HG02870 (cell line): Measurements from ENCODE around the gene ANKS4B.
"Not testable (repeated sequence)": the region's sequence is repeated elsewhere in the genome, so short reads cannot be mapped to it uniquely, and the experiment has no call there.

Source experiments
- ATAC-seq: cut with Tn5 transposase; IDR thresholded peaks from one replicate; pipeline ENCODE4 v1.9.1; 2021; ENCODE audit warnings: mild to moderate bottlenecking, moderate library complexity; ENCODE audit not compliant: unreplicated experiment

ANKS4B gene

DNA sequence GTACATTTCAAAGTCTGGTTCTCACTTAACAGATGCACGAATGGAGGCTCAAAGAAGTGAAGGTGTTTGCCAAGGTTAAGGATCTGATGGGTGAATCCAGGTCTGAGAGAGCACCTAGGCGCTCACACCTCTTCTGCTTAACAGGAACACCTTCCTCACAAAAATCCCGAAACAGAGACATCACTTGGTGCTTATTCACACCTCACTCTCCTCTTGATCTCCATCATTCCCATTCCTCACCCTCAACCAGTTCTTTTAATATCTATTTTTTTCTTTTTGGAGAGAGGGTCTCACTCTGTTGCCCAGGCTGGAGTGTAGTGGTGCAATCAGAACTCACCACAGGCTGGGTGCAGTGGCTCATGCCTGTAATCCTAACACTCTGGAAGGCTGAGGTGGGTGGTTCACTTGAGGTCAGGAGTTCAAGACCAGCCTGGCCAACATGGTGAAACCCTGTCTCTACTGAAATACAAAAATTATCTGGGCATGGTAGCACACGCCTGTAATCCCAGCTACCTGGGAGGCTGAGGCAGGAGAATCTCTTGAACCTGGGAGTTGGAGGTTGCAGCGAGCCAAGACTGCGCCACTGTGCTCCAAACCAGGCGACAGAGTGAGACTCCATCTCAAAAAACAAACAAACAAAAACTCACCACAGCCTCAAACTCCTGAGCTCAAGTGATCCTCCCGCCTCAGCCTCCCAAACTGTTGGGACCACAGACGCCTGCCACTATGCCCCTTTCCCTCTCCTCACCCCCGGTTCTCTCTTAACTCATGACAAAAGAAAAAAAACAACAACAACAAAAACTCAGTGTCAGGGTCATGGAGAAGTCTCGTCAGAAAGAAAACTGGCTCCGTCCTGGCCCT, 29.5 kb downstream of the ANKS4B start:
- no peak for ATAC-seq

DNA sequence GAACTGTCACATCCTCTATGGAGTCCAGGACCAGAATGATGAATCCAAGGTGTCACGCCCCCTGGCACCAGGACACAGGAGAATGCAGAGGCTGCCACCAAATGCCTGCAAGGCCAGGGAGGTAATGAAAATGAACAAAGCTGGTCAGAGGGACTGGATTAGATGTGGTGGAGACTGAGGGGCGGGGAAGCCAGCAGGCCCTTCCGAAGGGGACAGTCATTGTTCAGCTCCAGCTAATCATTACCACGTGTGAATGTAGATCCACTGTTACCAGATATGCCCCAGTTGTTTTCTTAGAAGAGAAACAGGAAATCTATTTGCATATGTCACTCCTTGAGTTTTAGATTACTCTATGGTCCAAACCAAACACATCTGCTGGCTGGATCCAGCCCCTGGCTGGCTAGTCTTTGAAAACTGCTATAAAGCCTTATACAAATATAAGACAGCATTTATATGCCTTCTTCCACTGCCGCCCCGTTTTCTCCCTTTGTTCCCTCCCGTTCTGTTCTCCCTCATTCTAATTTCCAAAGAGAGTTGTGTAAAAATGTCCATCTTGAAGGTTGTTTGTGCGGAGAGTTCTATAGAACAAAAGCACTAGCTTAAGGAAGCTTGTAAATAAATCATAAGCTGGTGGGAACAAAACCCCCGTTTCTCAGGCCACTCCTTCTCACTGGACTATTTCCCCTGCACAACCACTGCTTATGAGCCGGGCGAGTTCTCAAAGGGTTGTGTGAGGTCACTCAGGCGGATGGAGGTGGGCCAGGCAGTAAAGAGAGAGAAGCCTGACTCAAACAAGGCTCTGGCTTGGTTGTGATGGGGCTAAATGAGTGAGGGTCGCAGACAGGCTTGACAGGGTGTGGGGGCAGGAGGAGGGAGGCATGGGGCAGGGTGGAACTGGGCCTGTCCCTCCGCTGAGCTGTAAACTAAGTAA, 30.4 kb downstream of the ANKS4B start:
- ATAC-seq: no peak

DNA sequence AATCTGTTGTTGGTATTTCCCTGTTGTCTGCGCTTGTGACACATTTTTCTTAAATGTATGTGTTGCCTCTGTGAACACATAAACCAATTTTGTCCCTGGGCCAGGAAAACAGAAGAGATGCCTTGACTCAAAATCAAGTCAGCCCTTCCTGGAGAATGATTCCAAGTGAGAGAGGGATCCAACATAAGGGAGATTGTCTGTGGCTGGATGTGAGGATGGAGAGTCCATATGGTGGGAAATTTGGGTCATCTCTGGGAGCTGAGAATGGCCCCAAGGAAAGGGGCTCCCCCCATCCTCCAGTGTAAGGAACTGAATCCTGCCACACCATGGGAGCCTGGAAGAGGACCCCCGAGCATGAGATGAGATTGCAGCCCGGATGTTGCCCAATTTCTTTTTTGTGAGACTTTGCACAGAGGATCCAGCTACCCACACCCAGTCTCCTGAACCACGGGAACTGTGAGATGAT, 31.1 kb downstream of the ANKS4B start:
- ATAC-seq: no peak

DNA sequence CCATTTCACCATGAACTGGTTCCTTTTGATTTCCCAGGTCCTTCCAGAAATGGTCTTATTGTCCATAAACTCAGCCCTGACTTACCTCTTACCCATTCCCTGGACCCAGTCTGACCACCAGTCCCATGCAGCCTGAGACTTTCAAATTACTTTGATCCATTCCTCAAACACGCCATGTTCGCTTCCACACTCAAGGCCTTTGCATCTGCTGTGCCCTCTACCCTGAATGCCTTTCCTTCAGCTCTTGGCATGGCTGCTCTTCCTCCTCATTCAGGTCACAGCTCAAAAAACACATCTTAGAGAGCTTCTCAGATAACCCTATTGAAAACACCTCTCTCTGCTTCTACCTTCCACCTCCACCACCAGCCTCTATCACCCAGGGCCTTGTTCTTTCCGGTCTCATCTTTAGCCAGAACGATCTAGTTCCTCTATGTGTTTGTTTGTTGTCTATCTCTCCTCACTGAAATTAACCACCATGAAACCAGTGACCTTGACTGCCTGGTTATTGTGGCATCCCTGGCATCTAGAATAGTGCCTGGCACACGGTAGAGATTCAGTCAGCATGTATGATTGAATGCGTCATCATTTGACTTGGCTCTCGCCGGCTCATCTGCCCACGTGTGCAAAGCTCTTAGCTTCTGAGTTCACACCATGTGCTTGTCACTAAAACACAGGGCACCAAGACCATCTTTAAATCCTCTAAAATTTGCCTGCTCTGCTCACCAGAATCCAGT, 31.8 kb downstream of the ANKS4B start:
- no peak for ATAC-seq

DNA sequence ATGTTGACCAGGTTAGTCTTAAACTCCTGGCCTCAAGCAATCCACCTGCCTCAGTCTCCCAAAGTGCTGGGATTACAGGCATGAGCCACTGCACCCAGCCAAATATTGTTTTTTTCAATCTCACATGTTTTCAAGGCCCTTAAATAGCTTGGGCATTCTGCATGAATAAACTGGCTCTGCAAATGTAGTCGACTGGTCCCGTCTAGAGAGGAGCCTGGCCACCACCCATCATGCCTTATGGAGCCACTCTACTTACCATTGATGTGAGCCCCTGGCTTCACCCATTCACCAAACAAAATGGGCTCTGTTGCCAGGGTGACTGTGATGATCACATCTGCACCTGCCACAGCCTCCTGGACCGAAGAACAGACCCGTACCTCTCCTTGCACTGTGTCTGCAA, 33.8 kb downstream of the ANKS4B start:
- no peak for ATAC-seq

DNA sequence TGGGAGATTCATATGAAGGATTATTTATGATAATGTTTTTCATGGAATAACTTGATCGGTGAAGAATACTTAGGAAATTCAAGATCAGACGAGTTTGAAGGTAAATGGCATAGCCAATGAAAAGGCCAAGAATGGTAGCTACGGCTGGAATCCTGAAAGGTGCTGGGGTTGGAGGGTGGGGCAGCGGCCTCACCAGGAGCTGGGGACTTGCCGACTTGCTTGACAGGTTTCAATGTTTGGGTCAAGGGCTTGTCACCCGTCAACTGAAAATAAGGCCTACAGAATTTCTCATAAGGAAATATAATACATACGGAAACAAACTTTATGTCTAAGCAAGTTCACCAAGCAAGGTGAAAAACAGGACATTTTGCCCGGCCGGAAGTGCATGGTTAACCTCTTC, 34.7 kb downstream of the ANKS4B start:
- ATAC-seq: no peak

DNA sequence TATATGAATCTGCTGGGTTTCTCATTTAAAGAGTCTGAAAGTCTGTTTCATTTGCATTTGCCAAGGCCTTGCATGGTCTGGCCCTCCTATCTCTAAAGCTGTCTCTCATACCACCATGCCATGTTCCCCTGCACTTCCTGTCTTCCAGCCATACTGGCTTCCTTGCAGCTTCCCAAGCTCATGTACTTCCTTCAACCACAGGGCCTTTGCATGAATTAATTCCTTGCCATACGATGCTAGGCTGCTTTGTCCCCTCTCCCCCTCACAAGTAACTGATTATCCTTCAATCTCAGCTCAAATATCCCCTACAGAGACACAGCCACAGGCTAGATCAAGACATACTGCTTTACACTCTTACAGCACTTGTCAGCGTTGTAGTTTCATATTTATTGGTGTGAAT, 38.8 kb downstream of the ANKS4B start:
- ATAC-seq: no peak

DNA sequence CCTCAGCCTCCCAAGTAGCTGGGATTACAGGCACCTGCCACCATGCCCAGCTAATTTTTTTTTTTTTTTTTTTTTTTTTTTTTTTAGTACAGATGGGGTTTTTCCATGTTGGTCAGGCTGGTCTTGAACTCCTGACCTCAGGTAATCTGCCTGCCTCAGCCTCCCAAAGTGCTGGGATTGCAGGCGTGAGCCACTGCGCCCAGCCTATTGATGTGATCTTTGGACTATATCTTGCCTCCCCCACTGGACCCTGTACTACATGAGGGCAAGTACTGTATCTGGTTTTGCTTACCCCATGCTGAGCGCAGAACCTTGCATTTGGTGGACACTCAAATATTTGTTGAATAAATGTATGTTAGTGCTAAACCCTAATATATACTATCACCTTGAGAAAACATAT, 39.3 kb downstream of the ANKS4B start:
- ATAC-seq: not testable (repeated sequence)

DNA sequence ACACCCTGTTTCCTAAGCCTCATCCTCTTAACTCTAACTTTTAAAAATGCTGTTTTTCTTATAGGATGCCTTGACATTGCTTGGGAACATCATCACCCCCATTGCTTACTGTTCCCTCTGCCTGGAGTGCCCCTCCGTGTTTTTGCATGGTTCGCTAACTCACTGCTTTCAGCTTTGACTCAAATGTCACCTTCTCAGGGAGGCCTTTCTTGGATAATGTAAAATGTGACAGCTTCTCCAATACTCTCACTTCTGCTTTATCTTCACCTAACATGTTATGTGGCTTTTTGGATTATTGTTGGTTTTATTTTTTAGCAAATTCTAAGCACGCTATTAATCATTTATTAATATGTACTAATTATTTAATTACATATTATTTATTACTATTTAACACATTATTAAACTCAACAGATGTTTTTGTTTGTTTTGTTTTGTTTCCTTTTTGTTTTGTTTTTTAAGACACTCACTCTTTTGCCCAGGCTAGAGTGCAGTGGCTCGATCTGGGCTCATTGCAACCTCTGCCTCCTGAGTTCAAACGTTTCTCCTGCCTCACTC, 40.8 kb downstream of the ANKS4B start:
- ATAC-seq: no peak

DNA sequence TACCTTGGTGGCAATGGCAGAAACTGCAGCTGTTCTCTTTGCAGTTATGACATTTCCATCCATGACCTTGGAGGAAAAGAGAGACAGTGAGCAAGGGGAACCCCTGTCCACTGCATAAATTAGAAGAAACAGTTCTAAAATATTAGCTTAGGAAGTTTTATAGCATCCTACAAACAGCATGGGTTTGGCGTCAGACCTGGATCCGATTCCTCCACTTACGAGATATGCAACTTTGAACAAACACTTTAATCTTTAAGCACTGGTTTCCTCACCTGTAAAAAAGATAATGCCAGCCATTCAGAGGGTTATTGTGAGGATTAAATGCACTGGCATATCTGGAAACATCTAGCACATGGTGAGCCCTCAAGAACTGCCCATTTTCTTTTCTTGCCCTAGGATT, 42.0 kb downstream of the ANKS4B start:
- no peak for ATAC-seq

DNA sequence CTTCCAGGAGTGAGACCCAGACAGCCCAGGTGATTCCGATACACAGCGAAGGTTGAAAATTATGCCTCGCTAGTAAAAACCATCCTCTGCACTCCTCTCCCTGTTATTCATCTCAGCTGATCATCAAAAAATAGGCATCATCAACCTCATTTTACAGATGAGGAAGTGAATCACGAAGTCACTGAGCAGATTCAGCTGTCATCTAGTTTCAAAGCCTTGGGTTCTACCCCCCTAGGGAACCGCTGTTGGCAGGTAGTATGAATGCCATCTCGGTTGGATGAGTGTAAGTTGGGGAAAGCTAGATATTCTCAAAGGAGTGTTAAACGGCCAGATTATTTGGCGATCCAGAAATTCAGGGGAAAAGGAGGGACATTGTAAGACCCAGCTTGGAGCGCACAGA, 42.6 kb downstream of the ANKS4B start:
- ATAC-seq: no peak

DNA sequence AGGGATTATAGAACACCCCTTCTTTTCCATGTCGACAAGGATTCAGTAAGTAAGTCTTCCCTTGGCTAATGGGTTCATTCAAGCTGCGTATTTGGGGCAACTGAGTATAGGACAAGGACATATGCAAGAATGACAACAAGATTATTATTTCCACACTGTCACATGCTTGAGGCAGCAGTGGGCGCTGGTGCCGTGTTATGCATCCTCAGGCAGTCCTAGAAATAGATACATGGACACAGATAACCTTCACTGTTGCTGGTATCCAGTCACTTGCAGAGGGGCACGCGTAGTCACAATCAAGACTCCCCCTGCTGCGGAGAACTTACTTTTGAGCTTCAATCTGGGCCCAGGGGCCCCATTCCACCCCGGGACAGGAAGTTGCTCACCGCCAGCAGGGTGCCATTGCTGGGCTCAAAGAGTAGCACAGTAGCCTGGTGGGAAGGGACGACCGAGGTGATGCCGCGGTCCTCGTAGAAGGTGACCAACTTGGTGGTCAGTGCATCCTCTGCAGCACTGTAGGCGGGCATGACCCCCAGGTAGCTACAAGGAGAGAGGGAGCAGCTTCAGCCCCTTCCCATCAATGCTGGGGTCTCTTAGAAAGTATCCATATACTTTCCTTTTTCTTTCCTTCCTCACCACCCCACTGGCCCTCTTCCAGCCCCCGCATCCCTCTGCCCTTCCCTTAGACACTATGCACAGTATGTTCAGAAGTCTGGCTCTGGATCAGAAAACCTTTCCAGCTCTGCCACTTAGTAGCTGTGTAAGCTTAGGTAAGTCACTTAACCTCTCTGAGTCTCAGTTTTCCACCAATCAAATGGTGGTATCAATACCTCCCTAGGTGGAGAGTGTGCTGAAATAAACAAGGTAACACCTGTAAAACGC, 43.8 kb downstream of the ANKS4B start:
- no peak for ATAC-seq

DNA sequence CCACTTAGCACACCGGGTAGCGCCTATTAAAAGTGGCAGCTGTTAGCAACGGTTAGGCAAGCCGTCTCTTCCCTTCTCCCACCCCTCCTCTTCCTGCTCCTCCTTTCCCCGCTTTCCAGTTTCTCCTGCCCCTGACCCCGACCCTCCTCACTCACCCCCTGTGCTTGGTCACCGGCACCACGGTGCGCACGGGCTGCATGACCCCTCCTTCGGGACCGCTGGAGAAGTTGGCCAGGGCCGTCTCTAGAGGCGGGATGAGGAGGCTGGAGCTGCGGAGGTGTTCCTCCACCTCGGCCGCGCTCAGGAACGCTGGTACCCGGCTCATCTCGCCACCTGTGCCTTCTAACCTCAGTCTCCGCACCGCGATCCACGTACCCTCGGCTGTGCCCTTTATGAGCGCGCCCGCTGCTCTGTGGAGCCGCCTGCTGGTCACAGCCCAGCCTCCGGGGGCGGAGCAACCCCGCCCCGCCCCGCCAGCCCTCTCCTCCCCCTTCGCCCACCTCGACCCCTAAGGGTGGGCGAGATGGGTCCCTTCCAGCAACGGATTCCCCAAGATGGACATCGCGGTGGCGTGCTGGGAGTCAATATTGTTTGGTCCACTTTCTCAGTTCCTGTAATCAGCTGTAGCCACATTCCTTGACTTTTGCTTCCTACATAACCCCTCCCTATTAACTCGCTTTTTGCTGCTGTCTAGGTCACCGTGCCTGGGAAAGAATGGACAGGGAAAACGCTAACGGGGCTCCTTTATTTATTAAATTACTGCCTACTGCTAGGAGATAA, 44.6 kb downstream of the ANKS4B start, which contains the start of gene CRYM:
Gene CRYM, minus strand, starts transcription at position 364 of the 780 bp plus-strand sequence. Its CDS starts 39 bp downstream, at position 325.
- ATAC-seq: no peak

DNA sequence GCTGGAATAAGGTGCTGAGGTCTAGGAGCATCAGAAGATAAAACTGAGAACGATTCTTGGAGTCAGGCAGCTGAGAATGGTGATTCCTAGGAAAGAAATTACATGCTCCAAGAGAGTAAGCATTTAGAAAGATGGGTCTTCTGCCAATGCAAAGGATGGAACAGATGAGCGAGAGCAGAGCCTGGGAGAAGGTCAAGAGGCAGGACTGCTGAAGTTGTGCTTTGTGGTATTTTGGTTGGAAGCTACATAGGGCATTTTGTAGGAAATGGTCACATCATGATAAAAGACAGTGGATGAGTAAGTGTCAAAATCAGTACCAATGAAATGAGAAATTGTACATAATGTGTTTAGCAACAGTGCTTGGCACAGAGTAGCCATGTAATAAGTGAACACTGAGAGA, 46.0 kb downstream of the ANKS4B start:
- ATAC-seq: no peak

DNA sequence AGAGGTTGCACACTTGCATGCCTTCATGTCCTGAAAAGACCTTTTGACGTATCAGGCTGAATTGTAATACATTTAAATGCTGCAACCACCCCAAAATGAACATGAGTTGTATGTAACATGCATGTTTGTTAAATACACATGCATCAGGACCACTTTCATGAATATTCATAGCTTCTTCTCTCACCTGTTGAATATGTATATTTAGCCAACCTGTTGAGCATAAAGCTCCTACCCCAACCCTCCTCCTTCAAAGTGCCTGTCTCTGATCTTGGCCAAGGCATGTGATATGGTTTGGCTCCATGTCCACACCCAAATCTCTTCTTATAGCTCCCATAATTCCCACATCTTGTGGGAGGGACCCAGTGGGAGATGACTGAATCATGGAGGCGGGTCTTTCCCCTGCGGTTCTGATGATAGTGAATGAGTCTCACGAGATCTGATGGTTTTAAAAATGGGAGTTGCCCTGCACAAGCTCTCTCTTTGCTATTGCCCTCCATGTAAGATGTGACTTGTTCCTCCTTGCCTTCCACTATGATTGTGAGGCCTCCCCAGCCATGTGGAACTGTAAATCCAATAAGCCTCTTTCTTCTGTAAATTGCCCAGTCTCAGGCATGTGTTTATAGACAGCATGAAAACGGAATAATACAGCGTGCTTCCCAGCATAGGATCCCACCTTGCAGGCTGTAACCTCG, 48.3 kb downstream of the ANKS4B start:
- no peak for ATAC-seq

DNA sequence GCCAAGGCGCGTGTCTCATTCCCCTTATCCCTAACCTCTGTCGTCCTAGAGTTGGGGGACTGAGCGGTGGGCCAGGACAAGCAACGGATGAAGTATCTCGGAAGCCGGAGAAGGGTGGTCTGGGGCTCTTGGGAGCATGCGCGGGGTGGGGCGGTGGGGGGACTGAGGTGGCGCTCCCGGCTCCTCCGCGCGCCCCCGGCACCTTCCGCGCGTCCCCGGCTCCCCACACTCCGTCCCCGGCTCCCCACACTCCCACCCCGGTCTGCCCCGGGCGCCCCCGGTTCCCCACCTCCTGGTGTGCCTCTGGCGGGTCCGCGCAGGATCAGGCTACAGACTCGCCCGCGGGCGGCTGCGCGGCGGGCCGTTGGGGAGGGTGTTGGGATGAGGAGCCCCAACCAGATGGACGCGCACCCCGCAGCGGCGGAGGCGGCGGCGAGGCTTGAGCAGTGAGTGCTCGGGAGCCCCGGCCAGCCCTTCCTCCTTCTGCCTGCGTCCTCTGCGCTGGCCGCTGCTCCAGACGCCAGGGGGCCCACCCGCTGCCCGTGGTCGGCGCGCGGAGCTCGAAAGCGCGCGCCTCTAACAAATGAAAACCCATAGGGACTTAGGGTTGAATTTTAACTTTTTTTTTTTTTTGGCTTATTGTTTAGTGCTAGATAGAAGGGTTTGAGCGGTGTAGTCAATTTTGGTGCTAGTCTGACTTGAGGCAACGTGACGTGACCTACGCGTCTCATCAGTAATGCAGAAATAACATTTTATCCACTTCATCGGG, 50.2 kb downstream of the ANKS4B start:
- no peak for ATAC-seq

DNA sequence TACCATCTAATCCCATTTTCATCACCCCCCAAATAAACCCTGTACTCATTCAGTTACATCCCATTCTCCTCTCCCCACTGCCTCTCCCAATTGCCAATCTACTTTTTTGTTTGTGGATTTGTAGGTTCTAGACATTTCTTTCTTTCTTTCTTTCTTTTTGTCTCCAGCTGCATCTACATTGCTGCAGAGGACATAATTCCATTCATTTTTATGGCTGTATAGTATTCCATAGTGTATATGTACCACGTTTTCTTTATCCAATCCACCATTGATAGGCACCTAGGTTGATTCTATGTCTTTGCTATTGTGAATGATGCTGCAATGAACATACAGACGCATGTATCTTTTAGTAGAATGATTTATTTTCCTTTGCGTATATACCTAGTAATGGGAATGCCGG, 50.9 kb downstream of the ANKS4B start:
- no peak for ATAC-seq

DNA sequence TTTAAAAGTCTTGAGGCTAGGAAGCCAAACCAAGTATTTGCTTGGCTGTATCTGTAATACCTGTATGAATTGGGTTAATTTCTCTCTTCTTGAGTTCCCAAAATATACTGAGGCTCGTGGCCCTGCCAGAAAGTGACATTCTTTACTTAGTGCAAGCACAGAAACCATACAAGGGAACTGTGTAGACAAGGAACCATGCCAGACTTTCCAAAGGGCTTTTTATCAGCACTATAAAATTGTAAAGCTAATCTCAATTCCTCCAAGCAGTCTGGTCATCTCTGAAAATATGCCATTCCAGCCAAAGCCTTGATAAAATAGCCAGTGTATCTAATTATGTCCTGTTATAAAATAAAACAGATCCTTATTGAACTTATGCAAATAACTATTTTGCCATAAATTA, 51.8 kb downstream of the ANKS4B start:
- ATAC-seq: no peak
